Testis (tissue), 2 donors: Measurements from ENCODE around the gene ABCA4.

Source experiments
- CTCF ChIP-seq, 3 experiments: fragments of 450-650 bp in 2 of 3; fragments of 200-600 bp in 1 of 3; sonication (generic) in 1 of 3; IDR thresholded peaks; one replicate each; pipeline ENCODE4 v1.5.1; 2016 to 2019; ENCODE audit warnings: antibody characterized with exemption in 3 of 3, mild to moderate bottlenecking in 2 of 3, moderate library complexity in 1 of 3
- POLR2A ChIP-seq: fragments of 450-650 bp; IDR thresholded peaks from one replicate; pipeline ENCODE4 v1.6.1; 2017; ENCODE audit warnings: antibody characterized with exemption, mild to moderate bottlenecking, moderate library complexity

GRCh38 chr1:94132111-94132510 is 11.2 kb upstream of the ABCA4 start:
- TF ChIP-seq CTCF (IDR thresholded peaks at IDR 0.05): no peak
- no peak for TF ChIP-seq POLR2A
